ENCODE measurements around the gene FNBP1L.

Gene FNBP1L

DNA sequence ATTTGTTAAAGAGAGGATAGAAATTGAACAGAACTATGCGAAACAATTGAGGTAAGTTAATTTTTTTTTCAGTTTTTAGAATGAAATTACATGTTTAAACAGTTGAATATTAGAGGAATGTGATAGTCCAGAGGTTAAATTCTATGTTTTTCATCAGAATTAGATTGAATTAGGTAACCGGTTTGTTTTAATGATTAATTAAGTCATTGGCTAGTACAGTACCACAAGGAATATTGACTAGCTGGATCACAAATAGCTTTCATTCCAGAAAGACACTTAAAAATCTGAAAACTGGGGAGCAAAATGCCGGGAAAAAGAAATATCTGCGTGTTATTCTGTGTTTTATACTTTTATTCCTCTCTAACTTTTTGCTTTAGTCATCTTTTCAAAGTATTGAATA is 51.6 kb downstream of the FNBP1L start:
- TF ChIP-seq, protein P1, sequence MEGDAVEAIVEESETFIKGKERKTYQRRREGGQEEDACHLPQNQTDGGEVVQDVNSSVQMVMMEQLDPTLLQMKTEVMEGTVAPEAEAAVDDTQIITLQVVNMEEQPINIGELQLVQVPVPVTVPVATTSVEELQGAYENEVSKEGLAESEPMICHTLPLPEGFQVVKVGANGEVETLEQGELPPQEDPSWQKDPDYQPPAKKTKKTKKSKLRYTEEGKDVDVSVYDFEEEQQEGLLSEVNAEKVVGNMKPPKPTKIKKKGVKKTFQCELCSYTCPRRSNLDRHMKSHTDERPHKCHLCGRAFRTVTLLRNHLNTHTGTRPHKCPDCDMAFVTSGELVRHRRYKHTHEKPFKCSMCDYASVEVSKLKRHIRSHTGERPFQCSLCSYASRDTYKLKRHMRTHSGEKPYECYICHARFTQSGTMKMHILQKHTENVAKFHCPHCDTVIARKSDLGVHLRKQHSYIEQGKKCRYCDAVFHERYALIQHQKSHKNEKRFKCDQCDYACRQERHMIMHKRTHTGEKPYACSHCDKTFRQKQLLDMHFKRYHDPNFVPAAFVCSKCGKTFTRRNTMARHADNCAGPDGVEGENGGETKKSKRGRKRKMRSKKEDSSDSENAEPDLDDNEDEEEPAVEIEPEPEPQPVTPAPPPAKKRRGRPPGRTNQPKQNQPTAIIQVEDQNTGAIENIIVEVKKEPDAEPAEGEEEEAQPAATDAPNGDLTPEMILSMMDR (IDR thresholded peaks at IDR 0.05; ENCODE audit: insufficient read depth, low read depth, low read length, missing control alignments): no peak
- H3K4me3 ChIP-seq (ENCODE audit: low read length): no peak overlapping the region

DNA sequence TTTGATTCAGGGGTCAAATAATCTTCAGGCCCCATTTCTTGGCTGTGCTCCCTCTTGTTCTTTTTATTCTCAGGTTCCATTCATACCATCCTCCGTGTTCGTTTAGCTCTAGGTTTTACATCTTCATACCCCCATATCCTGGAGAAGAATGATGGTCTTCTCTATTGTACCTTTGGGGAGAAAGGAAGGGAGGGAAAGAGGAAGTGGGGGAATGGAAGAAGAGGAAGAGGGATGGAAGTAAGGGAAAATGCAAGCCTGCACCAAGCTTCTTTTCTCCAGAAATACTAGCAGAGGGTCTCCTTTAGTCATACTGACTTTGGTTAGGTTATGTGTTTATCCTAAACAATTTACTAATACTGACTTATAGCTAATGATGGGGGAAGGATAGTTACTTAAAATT is 52.4 kb downstream of the FNBP1L start:
- TF ChIP-seq, protein P1 (IDR thresholded peaks at IDR 0.05; ENCODE audit: insufficient read depth, low read depth, low read length, missing control alignments): no peak
- no peak for DNase-seq (ENCODE audit: low read depth)
- no peak overlapping the region for H3K4me3 ChIP-seq (ENCODE audit: low read length)

More for the DNA sequence above, 51.6 kb downstream of the FNBP1L start:
- DNase-seq (ENCODE audit: low read depth): no peak

DNA sequence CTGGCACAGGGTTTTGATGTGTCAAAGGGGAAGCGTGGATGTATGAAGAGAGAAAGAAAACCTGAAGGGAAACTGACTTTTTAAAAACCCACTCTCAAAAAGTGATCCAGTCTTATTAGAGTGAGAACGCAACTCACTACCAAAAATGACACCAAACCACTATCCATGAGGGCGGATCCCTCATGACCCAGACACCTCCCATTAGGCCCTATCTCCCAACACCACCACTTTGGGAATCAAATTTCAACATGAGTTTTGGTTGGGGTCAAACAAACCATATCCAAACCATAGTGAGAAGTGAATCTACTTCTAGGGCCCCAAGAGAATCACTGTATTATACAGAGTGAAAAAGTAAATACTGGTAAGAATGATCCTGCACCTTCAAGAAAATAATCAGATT is 53.5 kb downstream of the FNBP1L start:
- H3K4me3 ChIP-seq (ENCODE audit: low read length): no peak overlapping the region
- TF ChIP-seq, protein P1 (IDR thresholded peaks at IDR 0.05; ENCODE audit: insufficient read depth, low read depth, low read length, missing control alignments): no peak
- DNase-seq (ENCODE audit: low read depth): no peak

DNA sequence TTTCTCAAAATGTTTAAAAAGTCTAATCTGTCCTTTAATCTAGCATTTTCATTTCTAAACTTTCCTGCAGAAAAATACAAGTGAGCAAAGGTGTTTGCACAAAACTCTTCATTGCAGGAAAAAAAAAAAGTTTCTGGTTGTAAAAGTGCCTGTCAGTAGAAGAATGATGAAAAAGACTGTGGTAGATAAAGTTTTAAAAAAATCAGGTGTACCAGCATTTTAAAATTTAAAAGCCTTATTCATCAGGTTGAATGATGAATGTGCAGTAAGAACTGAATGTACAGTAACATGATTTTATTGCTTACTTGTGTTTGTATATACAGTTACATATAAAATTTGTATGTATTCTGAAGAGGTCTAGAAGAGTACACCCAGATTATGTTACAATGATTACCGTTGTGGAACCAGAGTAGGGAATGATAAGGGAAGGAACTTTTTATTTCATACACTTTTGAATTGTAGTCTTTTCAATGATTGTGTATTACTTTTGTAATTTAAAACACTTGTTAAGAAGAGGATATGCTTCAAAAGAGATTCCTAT is 54.0 kb downstream of the FNBP1L start:
- TF ChIP-seq, protein P1 (IDR thresholded peaks at IDR 0.05; ENCODE audit: insufficient read depth, low read depth, low read length, missing control alignments): no peak
- DNase-seq (ENCODE audit: low read depth): no peak
- no peak overlapping the region for H3K4me3 ChIP-seq (ENCODE audit: low read length)

DNA sequence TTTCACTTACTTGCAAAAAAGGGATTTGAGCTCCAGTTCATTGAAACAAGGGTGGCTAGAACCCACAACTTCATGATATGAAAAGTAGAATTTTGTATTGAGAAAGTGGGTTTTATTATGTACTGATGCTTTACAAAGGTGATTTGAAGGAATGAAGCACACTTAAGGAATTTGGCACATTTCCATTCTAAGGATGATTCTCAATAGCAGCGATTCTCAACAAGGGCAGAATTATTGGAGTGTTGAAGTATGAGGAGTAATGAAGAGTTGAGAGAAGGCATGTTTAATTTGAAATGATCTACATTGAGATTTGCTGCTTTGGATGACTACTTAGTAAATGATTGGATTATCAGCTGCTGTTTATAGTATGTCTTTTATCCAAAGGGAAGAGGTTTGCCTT is 54.7 kb downstream of the FNBP1L start:
- DNase-seq (ENCODE audit: low read depth): peak; percentile 49
- H3K4me3 ChIP-seq (ENCODE audit: low read length): no peak overlapping the region
- TF ChIP-seq, protein P1 (IDR thresholded peaks at IDR 0.05; ENCODE audit: insufficient read depth, low read depth, low read length, missing control alignments): no peak

DNA sequence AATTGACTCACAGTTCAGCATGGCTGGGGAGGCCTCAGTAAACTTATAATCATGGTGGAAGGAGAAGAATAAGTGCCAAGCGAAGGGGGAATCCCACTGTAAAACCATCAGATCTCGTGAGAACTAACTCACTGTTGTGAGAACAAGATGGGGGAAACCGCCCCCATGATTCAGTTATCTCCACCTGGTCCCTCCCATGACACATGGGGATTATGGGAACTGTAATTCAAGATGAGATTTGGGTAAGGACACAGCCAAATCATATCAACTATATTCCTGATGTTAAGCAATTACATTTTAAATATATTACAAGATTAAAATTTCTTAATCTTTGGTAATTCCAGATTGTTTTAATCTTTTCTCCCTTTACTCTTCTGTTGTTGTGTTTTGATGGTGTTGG is 55.2 kb downstream of the FNBP1L start:
- TF ChIP-seq, protein P1 (IDR thresholded peaks at IDR 0.05; ENCODE audit: insufficient read depth, low read depth, low read length, missing control alignments): no peak
- no peak overlapping the region for H3K4me3 ChIP-seq (ENCODE audit: low read length)
- no peak for DNase-seq (ENCODE audit: low read depth)

DNA sequence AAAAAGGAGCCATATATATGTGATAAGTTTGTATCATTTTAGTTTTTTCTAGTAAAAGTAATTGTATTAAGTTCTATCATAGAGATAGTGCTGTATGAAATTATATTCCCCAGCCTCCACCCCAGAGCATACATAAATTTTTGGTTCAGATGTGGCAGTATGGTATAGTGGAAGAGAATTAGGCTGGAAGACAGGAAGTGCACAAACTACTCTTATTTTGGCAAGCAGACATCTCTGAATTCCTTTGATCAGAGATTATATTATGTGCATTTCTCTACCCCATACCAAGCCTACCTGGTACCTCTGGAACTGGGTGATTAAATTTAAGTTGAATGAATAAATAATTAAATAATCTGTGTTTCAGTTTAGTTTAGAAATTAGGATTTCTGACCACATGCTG is 55.9 kb downstream of the FNBP1L start:
- H3K4me3 ChIP-seq (ENCODE audit: low read length): no peak overlapping the region
- DNase-seq (ENCODE audit: low read depth): no peak
- TF ChIP-seq, protein P1 (IDR thresholded peaks at IDR 0.05; ENCODE audit: insufficient read depth, low read depth, low read length, missing control alignments): no peak
